ENCODE measurements around the gene CCDC47. TPM values are rescaled to one million over a fixed set of nuclear protein-coding genes. Genes with fewer than 3 reads are reported as not detected.
A peak's percentile ranks its signal among the peaks of the same experiment; 100 is the strongest.
"Not testable (repeated sequence)": the region's sequence is repeated elsewhere in the genome, so short reads cannot be mapped to it uniquely, and the experiment has no call there.

Gene CCDC47
- total RNA-seq, 1 donor, result 77.1 TPM

DNA sequence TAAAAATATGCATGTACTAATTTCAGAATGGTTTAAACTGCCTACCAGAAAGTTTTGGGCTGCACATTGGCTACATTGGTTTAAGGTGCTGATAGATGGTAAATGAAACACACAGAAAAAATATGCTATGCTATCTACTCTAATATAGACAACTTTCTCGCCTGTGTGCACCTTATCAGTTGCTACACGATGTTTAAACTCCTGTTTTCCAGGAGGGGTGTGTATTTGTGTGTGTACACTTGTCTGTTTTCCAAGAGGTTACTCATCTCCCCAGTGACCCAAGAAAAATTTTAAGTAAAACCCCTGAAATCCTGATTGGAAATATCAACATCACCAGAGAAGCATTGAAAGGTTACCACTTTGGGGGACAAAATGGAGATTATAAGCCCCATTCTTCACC lies 32.2 kb upstream of the CCDC47 start:
- Histone ChIP-seq H3K36me3 (ENCODE audit: insufficient read depth, low read length) (peaks cover 89% of the 10 kb centered on the region), H4K20me1 (ENCODE audit: insufficient read depth, low read length) (peaks cover 5% of the 10 kb centered on the region), H2AFZ (ENCODE audit: low read length) (no peak overlapping the region), H3K79me2 (ENCODE audit: insufficient read depth, low read length) (peaks cover 11% of the 10 kb centered on the region), H3K9me3 (ENCODE audit: low read depth, low read length) (no peaks in the 10 kb centered on the region), H3K27ac (ENCODE audit: low read depth, low read length) (no peak overlapping the region), H3K27me3 (ENCODE audit: insufficient read depth, low read length) (no peaks in the 10 kb centered on the region), H3K4me2 (ENCODE audit: insufficient read depth, low read length) (no peak overlapping the region), H3K4me3 (ENCODE audit: insufficient read depth, low read length) (no peak overlapping the region), H3K4me1 (ENCODE audit: insufficient read depth, low read length) (no peaks in the 10 kb centered on the region)
- TF ChIP-seq, protein P1, sequence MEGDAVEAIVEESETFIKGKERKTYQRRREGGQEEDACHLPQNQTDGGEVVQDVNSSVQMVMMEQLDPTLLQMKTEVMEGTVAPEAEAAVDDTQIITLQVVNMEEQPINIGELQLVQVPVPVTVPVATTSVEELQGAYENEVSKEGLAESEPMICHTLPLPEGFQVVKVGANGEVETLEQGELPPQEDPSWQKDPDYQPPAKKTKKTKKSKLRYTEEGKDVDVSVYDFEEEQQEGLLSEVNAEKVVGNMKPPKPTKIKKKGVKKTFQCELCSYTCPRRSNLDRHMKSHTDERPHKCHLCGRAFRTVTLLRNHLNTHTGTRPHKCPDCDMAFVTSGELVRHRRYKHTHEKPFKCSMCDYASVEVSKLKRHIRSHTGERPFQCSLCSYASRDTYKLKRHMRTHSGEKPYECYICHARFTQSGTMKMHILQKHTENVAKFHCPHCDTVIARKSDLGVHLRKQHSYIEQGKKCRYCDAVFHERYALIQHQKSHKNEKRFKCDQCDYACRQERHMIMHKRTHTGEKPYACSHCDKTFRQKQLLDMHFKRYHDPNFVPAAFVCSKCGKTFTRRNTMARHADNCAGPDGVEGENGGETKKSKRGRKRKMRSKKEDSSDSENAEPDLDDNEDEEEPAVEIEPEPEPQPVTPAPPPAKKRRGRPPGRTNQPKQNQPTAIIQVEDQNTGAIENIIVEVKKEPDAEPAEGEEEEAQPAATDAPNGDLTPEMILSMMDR (IDR thresholded peaks at IDR 0.05; ENCODE audit: extremely low read depth, low read depth, low read length), result no peak
- DNase-seq (ENCODE audit: insufficient read length, low spot score, missing footprints), result peak; percentile 36

DNA sequence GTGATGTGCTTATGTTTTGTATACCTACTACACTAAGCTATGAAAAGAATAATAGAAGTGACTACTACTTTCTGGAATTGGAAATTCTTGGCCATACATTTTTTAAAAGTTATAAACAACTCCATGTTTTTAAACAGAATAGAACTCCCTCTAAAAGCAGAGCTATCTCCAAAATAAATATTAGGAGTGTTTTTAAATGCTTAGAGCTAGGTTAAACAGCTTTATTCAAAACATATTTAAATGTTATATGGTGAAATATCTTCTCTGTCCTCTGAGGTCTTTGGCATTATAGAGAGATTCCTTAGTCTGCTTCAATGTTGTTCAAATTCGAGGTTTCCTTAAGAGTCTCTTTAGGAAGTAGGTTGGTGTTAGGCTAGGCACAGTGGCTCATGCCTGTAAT lies 30.9 kb upstream of the CCDC47 start:
- peaks cover 5% of the 10 kb centered on the region for H4K20me1 ChIP-seq (ENCODE audit: insufficient read depth, low read length)
- no peaks in the 10 kb centered on the region for H3K9me3 ChIP-seq (ENCODE audit: low read depth, low read length)
- peaks cover 89% of the 10 kb centered on the region for H3K36me3 ChIP-seq (ENCODE audit: insufficient read depth, low read length)
- no peak overlapping the region for H3K4me2 ChIP-seq (ENCODE audit: insufficient read depth, low read length)
- H2AFZ ChIP-seq (ENCODE audit: low read length), result no peak overlapping the region
- H3K4me1 ChIP-seq (ENCODE audit: insufficient read depth, low read length), result no peaks in the 10 kb centered on the region
- no peak for DNase-seq (ENCODE audit: insufficient read length, low spot score, missing footprints)
- H3K27ac ChIP-seq (ENCODE audit: low read depth, low read length), result no peak overlapping the region
- H3K79me2 ChIP-seq (ENCODE audit: insufficient read depth, low read length), result peaks cover 18% of the 10 kb centered on the region
- H3K4me3 ChIP-seq (ENCODE audit: insufficient read depth, low read length), result no peak overlapping the region
- H3K27me3 ChIP-seq (ENCODE audit: insufficient read depth, low read length), result no peaks in the 10 kb centered on the region
- TF ChIP-seq, protein P1 (IDR thresholded peaks at IDR 0.05; ENCODE audit: extremely low read depth, low read depth, low read length), result no peak

DNA sequence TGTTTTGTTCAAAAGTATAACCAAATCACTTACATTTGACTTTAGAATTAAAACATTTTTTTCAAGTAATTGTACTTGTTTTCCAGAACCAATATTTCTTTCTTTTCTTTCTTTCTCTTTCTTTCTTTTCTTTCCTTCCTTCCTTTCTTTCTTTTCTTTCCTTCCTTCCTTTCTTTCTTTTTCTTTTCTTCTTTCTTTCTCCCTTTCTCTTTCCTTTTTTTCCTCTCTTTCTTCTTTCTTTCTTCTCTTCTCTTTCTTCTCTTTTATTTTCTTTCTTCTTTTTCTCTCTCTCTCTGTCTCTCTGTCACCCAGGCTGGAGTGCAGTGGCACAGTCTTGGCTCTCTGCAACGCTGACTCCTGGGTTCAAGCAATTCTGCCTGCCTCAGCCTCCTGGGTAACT lies 27.4 kb upstream of the CCDC47 start:
- Histone ChIP-seq H3K4me2 (ENCODE audit: insufficient read depth, low read length) (no peak overlapping the region), H2AFZ (ENCODE audit: low read length) (no peak overlapping the region), H3K36me3 (ENCODE audit: insufficient read depth, low read length) (peaks cover 88% of the 10 kb centered on the region), H3K27ac (ENCODE audit: low read depth, low read length) (no peak overlapping the region), H4K20me1 (ENCODE audit: insufficient read depth, low read length) (no peaks in the 10 kb centered on the region), H3K27me3 (ENCODE audit: insufficient read depth, low read length) (no peaks in the 10 kb centered on the region), H3K79me2 (ENCODE audit: insufficient read depth, low read length) (peaks cover 27% of the 10 kb centered on the region), H3K4me3 (ENCODE audit: insufficient read depth, low read length) (no peak overlapping the region), H3K9me3 (ENCODE audit: low read depth, low read length) (no peaks in the 10 kb centered on the region), H3K4me1 (ENCODE audit: insufficient read depth, low read length) (no peaks in the 10 kb centered on the region)
- DNase-seq (ENCODE audit: insufficient read length, low spot score, missing footprints), result no peak
- TF ChIP-seq, protein P1 (IDR thresholded peaks at IDR 0.05; ENCODE audit: extremely low read depth, low read depth, low read length), result no peak

DNA sequence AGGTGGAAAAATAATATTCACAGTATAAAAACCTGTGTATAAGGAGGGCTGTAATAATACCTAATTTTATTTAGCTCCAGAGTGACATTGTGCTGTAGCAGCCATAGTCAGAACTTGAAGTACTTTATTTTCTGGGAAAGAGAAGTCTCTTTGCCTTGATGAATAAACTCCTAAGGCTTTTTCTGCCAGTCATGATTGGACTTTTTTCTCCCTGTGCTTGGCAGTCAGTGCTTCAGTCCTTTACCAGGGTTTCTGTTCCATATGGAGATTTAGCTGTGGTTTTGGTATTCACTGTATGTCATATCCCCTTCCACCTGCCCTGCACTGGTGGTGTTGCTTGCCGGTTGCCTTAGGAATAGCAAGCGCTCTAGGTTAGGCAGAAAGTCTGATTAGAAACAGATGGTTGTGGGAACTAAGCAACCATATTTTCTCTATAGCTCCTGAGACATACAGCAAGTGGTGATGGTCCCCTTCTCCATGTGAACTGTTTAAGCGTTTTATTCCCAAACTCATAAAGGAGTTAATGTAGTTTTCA lies 25.2 kb upstream of the CCDC47 start:
- TF ChIP-seq, protein P1 (IDR thresholded peaks at IDR 0.05; ENCODE audit: extremely low read depth, low read depth, low read length), result no peak
- H3K27ac ChIP-seq (ENCODE audit: low read depth, low read length), result peak overlapping the region; percentile 26
- DNase-seq (ENCODE audit: insufficient read length, low spot score, missing footprints), result no peak
- H3K4me1 ChIP-seq (ENCODE audit: insufficient read depth, low read length), result no peaks in the 10 kb centered on the region
- no peak overlapping the region for H3K4me3 ChIP-seq (ENCODE audit: insufficient read depth, low read length)
- no peaks in the 10 kb centered on the region for H3K9me3 ChIP-seq (ENCODE audit: low read depth, low read length)
- peaks cover 39% of the 10 kb centered on the region for H3K79me2 ChIP-seq (ENCODE audit: insufficient read depth, low read length)
- H3K4me2 ChIP-seq (ENCODE audit: insufficient read depth, low read length), result no peak overlapping the region
- H4K20me1 ChIP-seq (ENCODE audit: insufficient read depth, low read length), result peaks cover 3% of the 10 kb centered on the region
- no peaks in the 10 kb centered on the region for H3K27me3 ChIP-seq (ENCODE audit: insufficient read depth, low read length)
- no peak overlapping the region for H2AFZ ChIP-seq (ENCODE audit: low read length)
- peaks cover 90% of the 10 kb centered on the region for H3K36me3 ChIP-seq (ENCODE audit: insufficient read depth, low read length)

DNA sequence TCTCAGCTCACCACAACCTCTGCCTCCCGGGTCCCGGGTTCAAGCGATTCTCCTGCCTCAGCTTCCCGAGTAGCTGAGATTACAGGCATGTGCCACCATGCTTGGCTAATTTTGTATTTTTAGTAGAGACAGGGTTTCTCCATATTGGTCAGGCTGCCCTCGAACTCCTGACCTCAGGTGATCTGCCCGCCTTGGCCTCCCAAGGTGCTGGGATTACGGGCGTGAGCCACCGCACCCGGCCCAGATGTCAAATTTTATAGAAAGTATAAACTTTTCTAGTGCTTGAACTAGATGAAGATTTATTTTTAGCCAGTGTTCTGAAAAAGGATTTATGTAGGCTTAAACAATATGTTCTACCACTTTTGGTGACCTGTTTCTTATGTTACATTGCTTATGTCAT lies 23.0 kb upstream of the CCDC47 start:
- not testable (repeated sequence) for H3K9me3 ChIP-seq (ENCODE audit: low read depth, low read length); H3K27me3 ChIP-seq (ENCODE audit: insufficient read depth, low read length); H3K4me3 ChIP-seq (ENCODE audit: insufficient read depth, low read length); H3K27ac ChIP-seq (ENCODE audit: low read depth, low read length); H3K4me1 ChIP-seq (ENCODE audit: insufficient read depth, low read length); H4K20me1 ChIP-seq (ENCODE audit: insufficient read depth, low read length); H2AFZ ChIP-seq (ENCODE audit: low read length); DNase-seq (ENCODE audit: insufficient read length, low spot score, missing footprints); H3K4me2 ChIP-seq (ENCODE audit: insufficient read depth, low read length)
- Histone ChIP-seq H3K79me2 (ENCODE audit: insufficient read depth, low read length) (peaks cover 55% of the 10 kb centered on the region), H3K36me3 (ENCODE audit: insufficient read depth, low read length) (peaks cover 86% of the 10 kb centered on the region)
